SU-DHL-6 (cell line): ENCODE results near the gene PRND.

Experiments used
- EZH2phosphoT487 ChIP-seq: fragments of 200-600 bp; sonication (generic), shearing (Covaris generic); conservative IDR thresholded peaks from 2 replicates; pipeline ENCODE4 v1.6.1; 2018; ENCODE audit warnings: mild to moderate bottlenecking, antibody characterized with exemption, low read length, moderate library complexity, mixed read lengths
- TF ChIP-seq, protein P1 (sequence below): fragments of 200-600 bp; sonication (generic); IDR thresholded peaks from one replicate; pipeline ENCODE4 v1.5.1; 2017; ENCODE audit warnings: antibody characterized with exemption, mild to moderate bottlenecking, low read length, moderate library complexity; ENCODE audit not compliant: insufficient read depth, poor library complexity, severe bottlenecking

- TF ChIP-seq, protein P1, sequence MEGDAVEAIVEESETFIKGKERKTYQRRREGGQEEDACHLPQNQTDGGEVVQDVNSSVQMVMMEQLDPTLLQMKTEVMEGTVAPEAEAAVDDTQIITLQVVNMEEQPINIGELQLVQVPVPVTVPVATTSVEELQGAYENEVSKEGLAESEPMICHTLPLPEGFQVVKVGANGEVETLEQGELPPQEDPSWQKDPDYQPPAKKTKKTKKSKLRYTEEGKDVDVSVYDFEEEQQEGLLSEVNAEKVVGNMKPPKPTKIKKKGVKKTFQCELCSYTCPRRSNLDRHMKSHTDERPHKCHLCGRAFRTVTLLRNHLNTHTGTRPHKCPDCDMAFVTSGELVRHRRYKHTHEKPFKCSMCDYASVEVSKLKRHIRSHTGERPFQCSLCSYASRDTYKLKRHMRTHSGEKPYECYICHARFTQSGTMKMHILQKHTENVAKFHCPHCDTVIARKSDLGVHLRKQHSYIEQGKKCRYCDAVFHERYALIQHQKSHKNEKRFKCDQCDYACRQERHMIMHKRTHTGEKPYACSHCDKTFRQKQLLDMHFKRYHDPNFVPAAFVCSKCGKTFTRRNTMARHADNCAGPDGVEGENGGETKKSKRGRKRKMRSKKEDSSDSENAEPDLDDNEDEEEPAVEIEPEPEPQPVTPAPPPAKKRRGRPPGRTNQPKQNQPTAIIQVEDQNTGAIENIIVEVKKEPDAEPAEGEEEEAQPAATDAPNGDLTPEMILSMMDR = no peak
- TF ChIP-seq EZH2phosphoT487 = no peak
Measured at GRCh38 chr20:4730780-4731179, 9.1 kb downstream of the PRND start.
